A549 treated with Mapracorat at 1 μM for 4 hours (cell line): ENCODE results near the gene CLTCL1. TPM values are rescaled to one million over a fixed set of nuclear protein-coding genes. Genes with fewer than 3 reads are reported as not detected.

Experiments
- total RNA-seq: library from RNA; stranded (reverse); fragments of 200-300 nt; extraction: Qiagen RNA extraction; gene quantifications from 5 replicates; pipeline ENCODE4 v1.2.3, GENCODE V29; 2022

The CLTCL1 gene
- 4.4 to 5.8 TPM (median 4.8 TPM) in 5 replicates for total RNA-seq

GRCh38 chr22:19291580-19292457 lies at the start of gene CLTCL1:
Gene CLTCL1, minus strand, starts transcription at chr22:19291719. Its CDS starts 78 bp downstream, at chr22:19291641.

GRCh38 chr22:19178657-19179496 lies 112.6 kb downstream of the CLTCL1 start, which contains the start of gene SLC25A1:
Gene SLC25A1, minus strand, starts transcription at chr22:19178736. Its CDS starts 63 bp downstream, at chr22:19178673.

GRCh38 chr22:19149991-19150390 lies 141.5 kb downstream of the CLTCL1 start, which contains the start of gene GSC2:
Gene GSC2, minus strand, starts transcription at chr22:19150292. Its CDS starts 9 bp downstream, at chr22:19150283.

GRCh38 chr22:19130959-19131684 lies 160.4 kb downstream of the CLTCL1 start, which contains the start of gene TSSK2:
Gene TSSK2, plus strand, starts transcription at chr22:19131308. Its CDS starts 92 bp downstream, at chr22:19131400.

Other genes starting within 250 kb of the CLTCL1 start
- 17.4 to 23.8 TPM (median 22.0 TPM) in 5 replicates for gene DGCR2, start 169.3 kb downstream of the CLTCL1 start, total RNA-seq
- gene TSSK2, start 160.4 kb downstream of the CLTCL1 start, total RNA-seq = not detected in 5 replicates
- gene ESS2, start 147.1 kb downstream of the CLTCL1 start, total RNA-seq = 9.8 to 13.4 TPM (median 12.9 TPM) in 5 replicates
- 0.13 to 0.21 TPM (median 0.17 TPM) in 3 of 5 replicates, not detected in the others for gene GSC2, start 141.4 kb downstream of the CLTCL1 start, total RNA-seq
- gene SLC25A1, start 113.0 kb downstream of the CLTCL1 start, total RNA-seq = 48.4 to 61.5 TPM (median 61.2 TPM) in 5 replicates
- gene HIRA, start 140.0 kb upstream of the CLTCL1 start, total RNA-seq = 18.8 to 24.1 TPM (median 23.1 TPM) in 5 replicates
- gene MRPL40, start 140.8 kb upstream of the CLTCL1 start, total RNA-seq = 44.7 to 48.1 TPM (median 45.3 TPM) in 5 replicates
- gene C22orf39, start 156.0 kb upstream of the CLTCL1 start, total RNA-seq = 11.2 to 15.3 TPM (median 14.9 TPM) in 5 replicates
- 95.2 to 105 TPM (median 99.2 TPM) in 5 replicates for gene UFD1, start 187.5 kb upstream of the CLTCL1 start, total RNA-seq
- 24.1 to 27.6 TPM (median 24.7 TPM) in 5 replicates for gene CDC45, start 188.2 kb upstream of the CLTCL1 start, total RNA-seq
- gene CLDN5, start 232.7 kb upstream of the CLTCL1 start, total RNA-seq = not detected in 5 replicates